ENCODE results near the gene CCDC142. TPM values are rescaled to one million over a fixed set of nuclear protein-coding genes. Genes with fewer than 3 reads are reported as not detected.

The CCDC142 gene
- total and polyA plus RNA-seq, 2 experiments from 2014 or later, result 23.4 to 33.5 TPM

GRCh38 chr2:74440378-74441169, 42.2 kb downstream of the CCDC142 start:
- H3K4me1 ChIP-seq (ENCODE audit: low read depth), result peaks cover 14% of the 10 kb centered on the region
- peak; percentile 90 to 95 for DNase-seq (ENCODE audit: low read depth in 1 of 2, low spot score in 1 of 2)
- H3K27me3 ChIP-seq, result no peaks in the 10 kb centered on the region
- H3K9me3 ChIP-seq (ENCODE audit: low read depth), result no peaks in the 10 kb centered on the region
- H3K4me3 ChIP-seq, result peak overlapping the region; percentile 41
- TF ChIP-seq, protein P1, sequence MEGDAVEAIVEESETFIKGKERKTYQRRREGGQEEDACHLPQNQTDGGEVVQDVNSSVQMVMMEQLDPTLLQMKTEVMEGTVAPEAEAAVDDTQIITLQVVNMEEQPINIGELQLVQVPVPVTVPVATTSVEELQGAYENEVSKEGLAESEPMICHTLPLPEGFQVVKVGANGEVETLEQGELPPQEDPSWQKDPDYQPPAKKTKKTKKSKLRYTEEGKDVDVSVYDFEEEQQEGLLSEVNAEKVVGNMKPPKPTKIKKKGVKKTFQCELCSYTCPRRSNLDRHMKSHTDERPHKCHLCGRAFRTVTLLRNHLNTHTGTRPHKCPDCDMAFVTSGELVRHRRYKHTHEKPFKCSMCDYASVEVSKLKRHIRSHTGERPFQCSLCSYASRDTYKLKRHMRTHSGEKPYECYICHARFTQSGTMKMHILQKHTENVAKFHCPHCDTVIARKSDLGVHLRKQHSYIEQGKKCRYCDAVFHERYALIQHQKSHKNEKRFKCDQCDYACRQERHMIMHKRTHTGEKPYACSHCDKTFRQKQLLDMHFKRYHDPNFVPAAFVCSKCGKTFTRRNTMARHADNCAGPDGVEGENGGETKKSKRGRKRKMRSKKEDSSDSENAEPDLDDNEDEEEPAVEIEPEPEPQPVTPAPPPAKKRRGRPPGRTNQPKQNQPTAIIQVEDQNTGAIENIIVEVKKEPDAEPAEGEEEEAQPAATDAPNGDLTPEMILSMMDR (IDR thresholded peaks at IDR 0.05; ENCODE audit: low read depth, low read length), result peak; percentile 13
- no peaks in the 10 kb centered on the region for H3K36me3 ChIP-seq
- H3K27ac ChIP-seq, result peak overlapping the region; percentile 98

DNA sequence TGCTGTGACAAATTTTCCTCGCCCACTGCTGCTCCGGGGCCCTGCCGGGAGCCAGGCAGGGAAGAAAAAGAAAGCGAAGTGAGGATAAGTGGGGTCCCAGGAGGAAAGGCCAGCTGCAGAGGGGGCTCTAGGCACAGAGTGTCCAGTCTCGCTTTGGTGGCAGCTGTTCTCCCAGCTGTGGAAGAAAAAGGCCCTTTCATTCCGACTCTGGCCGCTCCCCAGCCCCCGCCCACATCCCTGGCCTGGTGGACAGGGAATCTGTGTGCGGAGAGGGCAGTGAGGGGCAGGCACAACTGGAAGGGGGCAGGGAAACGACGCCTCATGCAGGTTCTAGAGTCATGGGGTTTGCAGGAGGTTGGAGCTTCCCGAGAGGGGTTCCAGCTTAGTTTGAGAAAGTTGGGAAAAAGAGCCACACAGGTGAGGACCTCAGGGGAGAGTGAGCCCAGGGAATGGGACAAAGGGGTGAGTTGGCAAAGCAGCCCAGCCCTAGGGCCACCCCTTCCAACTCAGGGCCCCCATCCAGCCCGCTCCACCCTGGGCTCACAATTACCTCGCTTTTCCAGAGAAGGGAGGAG, 42.9 kb downstream of the CCDC142 start:
- peak overlapping the region; percentile 41 for H3K4me3 ChIP-seq
- peak; percentile 50 to 79 for DNase-seq (ENCODE audit: low read depth in 1 of 2, low spot score in 1 of 2)
- H3K9me3 ChIP-seq (ENCODE audit: low read depth), result no peaks in the 10 kb centered on the region
- no peaks in the 10 kb centered on the region for H3K36me3 ChIP-seq
- no peaks in the 10 kb centered on the region for H3K27me3 ChIP-seq
- TF ChIP-seq, protein P1 (IDR thresholded peaks at IDR 0.05; ENCODE audit: low read depth, low read length), result no peak
- H3K27ac ChIP-seq, result peak overlapping the region; percentile 98
- H3K4me1 ChIP-seq (ENCODE audit: low read depth), result peaks cover 14% of the 10 kb centered on the region

DNA sequence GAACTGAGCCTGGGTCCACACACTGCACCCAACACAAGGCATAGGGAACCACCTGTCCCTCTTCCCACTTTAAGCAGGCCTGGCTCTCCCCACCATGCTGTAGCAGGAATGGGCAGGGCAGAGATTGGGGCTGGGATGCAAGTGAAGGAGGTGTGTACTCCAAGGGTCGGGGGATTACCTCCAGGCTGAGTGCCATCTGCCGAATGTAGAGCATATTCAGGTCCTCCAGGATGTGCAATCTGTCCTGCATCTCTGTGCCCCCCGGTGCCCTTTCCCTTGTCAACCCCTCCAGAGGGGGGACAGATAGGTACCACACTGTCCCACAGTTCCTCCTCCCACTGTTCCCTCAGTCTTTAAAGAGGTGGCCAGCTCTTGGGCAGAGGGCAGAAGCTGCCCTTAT, 43.4 kb downstream of the CCDC142 start:
- H3K4me1 ChIP-seq (ENCODE audit: low read depth), result peaks cover 14% of the 10 kb centered on the region
- H3K36me3 ChIP-seq, result no peaks in the 10 kb centered on the region
- no peak for DNase-seq (ENCODE audit: low read depth in 1 of 2, low spot score in 1 of 2)
- TF ChIP-seq, protein P1 (IDR thresholded peaks at IDR 0.05; ENCODE audit: low read depth, low read length), result no peak
- H3K9me3 ChIP-seq (ENCODE audit: low read depth), result no peaks in the 10 kb centered on the region
- peak overlapping the region; percentile 98 for H3K27ac ChIP-seq
- H3K4me3 ChIP-seq, result peak overlapping the region; percentile 41
- H3K27me3 ChIP-seq, result no peaks in the 10 kb centered on the region

GRCh38 chr2:74438248-74438647, 44.5 kb downstream of the CCDC142 start:
- H3K27ac ChIP-seq, result no peak overlapping the region

GRCh38 chr2:74436848-74437695, 45.7 kb downstream of the CCDC142 start:
- Histone ChIP-seq H3K4me3 (no peak overlapping the region), H3K36me3 (peaks cover 3% of the 10 kb centered on the region), H3K4me1 (ENCODE audit: low read depth) (peaks cover 14% of the 10 kb centered on the region), H3K27me3 (no peaks in the 10 kb centered on the region), H3K9me3 (ENCODE audit: low read depth) (no peaks in the 10 kb centered on the region), H3K27ac (no peak overlapping the region)
- TF ChIP-seq, protein P1 (IDR thresholded peaks at IDR 0.05; ENCODE audit: low read depth, low read length), result no peak
- peak in 1 of 2 donors; percentile 47 for DNase-seq (ENCODE audit: low read depth in 1 of 2, low spot score in 1 of 2)

More at GRCh38 chr2:74438248-74438647, 44.5 kb downstream of the CCDC142 start:
- Histone ChIP-seq H3K4me3 (no peak overlapping the region), H3K36me3 (no peaks in the 10 kb centered on the region), H3K4me1 (ENCODE audit: low read depth) (peaks cover 14% of the 10 kb centered on the region), H3K9me3 (ENCODE audit: low read depth) (no peaks in the 10 kb centered on the region), H3K27me3 (no peaks in the 10 kb centered on the region)
- DNase-seq (ENCODE audit: low read depth in 1 of 2, low spot score in 1 of 2), result no peak
- TF ChIP-seq, protein P1 (IDR thresholded peaks at IDR 0.05; ENCODE audit: low read depth, low read length), result no peak
